ENCODE data around the gene DRD4. TPM values are rescaled to one million over a fixed set of nuclear protein-coding genes. Genes with fewer than 3 reads are reported as not detected.

The DRD4 gene
- total RNA-seq, 2 experiments from 2014 or later = 0.70 to 0.82 TPM

DNA sequence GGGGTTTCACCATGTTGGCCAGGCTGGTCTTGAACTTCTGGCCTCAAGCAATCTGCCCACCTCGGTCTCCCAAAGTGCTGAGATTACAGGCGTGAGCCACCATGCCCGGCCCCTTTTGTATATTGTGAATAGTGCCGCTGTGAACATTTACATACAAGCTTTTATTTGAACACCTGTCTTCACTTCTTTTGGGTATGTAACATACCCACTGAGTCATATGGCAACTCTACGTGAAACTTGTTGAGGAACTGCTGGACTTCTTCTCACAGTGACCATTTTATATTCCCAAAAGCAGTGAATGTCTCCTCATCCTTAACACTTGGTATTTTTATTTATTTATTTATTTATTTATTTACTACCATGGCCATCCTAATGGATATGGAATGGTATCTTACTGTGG lies 6.2 kb upstream of the DRD4 start:
- Mint-ChIP-seq H3K4me1 (ENCODE audit: low read depth) (peaks cover 16% of the 10 kb centered on the region), H3K27ac (no peak overlapping the region), H3K4me3 (no peak overlapping the region), H3K36me3 (ENCODE audit: low read depth) (no peaks in the 10 kb centered on the region), H3K9me3 (no peaks in the 10 kb centered on the region), H3K27me3 (peaks cover 40% of the 10 kb centered on the region)
- ChIA-PET CTCF (no interaction called here), POLR2A (no interaction called here)
- Histone ChIP-seq H3K36me3 (ENCODE audit: insufficient read depth, low read length) (no peaks in the 10 kb centered on the region), H3K4me3 (ENCODE audit: low read length) (no peak overlapping the region), H3K4me1 (ENCODE audit: insufficient read depth, low read length) (peaks cover 20% of the 10 kb centered on the region), H3K27me3 (ENCODE audit: control insufficient read depth in 1 of 2, insufficient read depth in 2 of 2, low read length in 2 of 2) (peaks cover 8 to 15% of the 10 kb centered on the region in 2 experiments), H3K27ac (ENCODE audit: low read depth in 1 of 2, low read length in 2 of 2) (no peak overlapping the region), H3K9me3 (ENCODE audit: control insufficient read depth in 1 of 2, insufficient read depth in 1 of 2, low read length in 2 of 2) (peaks cover 0 to 20% of the 10 kb centered on the region in 2 experiments)
- TF ChIP-seq CTCF (IDR thresholded peaks at IDR 0.05) = no peak
- no peak for DNase-seq
- intact Hi-C loops (cut with DNase I, micrococcal nuclease) = no loop called here
- no peak for ATAC-seq (ENCODE audit: poor library complexity)

DNA sequence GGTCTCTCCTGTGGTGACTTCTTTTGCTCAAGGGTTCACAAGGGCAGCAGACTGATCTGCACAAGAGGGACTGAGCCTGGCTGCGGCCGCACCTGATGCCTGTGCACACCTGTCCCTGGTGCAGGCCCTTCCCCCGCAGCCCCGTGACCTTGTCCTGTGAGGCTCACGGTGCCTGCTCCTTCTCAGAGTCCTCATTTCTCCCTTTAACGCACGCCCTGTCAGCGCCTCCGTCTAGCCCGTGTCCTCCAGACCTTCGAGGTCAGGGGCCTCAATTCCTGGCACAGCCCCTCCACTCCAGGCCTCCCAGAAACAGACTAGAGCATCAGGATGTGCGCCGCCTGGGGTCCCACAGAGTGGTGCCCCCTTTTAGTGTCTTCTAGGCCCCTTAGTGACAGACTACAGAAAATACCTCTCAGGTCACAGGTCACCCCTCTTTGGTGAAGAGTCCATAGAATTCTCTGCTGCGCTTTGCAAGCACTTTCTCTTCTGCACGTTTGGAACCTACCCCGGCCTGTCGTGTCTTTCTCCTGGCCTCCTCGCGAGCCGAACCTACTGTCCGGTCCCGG lies 1.0 kb upstream of the DRD4 start:
- ATAC-seq (ENCODE audit: poor library complexity) = no peak

GRCh38 chr11:637333-637592 lies 194 bp downstream of the DRD4 start:
- DNase-seq (no peak), ATAC-seq (ENCODE audit: poor library complexity) (no peak)
- Histone ChIP-seq H3K4me3 (ENCODE audit: low read length) (no peak overlapping the region), H3K4me1 (ENCODE audit: insufficient read depth, low read length) (peaks cover 33% of the 10 kb centered on the region), H3K9me3 (ENCODE audit: control insufficient read depth in 1 of 2, insufficient read depth in 1 of 2, low read length in 2 of 2) (peaks cover 0 to 23% of the 10 kb centered on the region in 2 experiments), H3K27me3 (ENCODE audit: control insufficient read depth in 1 of 2, insufficient read depth in 2 of 2, low read length in 2 of 2) (peaks cover 29 to 32% of the 10 kb centered on the region in 2 experiments), H3K36me3 (ENCODE audit: insufficient read depth, low read length) (no peaks in the 10 kb centered on the region), H3K27ac (ENCODE audit: low read depth in 1 of 2, low read length in 2 of 2) (no peak overlapping the region)
- POLR2A ChIA-PET = no interaction called here
- Mint-ChIP-seq H3K36me3 (ENCODE audit: low read depth) (no peaks in the 10 kb centered on the region), H3K27me3 (peaks cover 48% of the 10 kb centered on the region), H3K9me3 (no peaks in the 10 kb centered on the region), H3K27ac (no peak overlapping the region), H3K4me3 (no peak overlapping the region), H3K4me1 (ENCODE audit: low read depth) (peaks cover 12% of the 10 kb centered on the region)
- TF ChIP-seq CTCF (IDR thresholded peaks at IDR 0.05) = no peak
- intact Hi-C loops (cut with DNase I, micrococcal nuclease) = no loop called here
- CTCF ChIA-PET = no interaction called here

More for the DNA sequence above, 1.0 kb upstream of the DRD4 start:
- H3K4me1 Mint-ChIP-seq (ENCODE audit: low read depth) = peaks cover 12% of the 10 kb centered on the region
- H3K36me3 ChIP-seq (ENCODE audit: insufficient read depth, low read length) = no peaks in the 10 kb centered on the region
- peaks cover 48% of the 10 kb centered on the region for H3K27me3 Mint-ChIP-seq
- no peak overlapping the region for H3K4me3 ChIP-seq (ENCODE audit: low read length)
- H3K4me1 ChIP-seq (ENCODE audit: insufficient read depth, low read length) = peaks cover 33% of the 10 kb centered on the region
- no peaks in the 10 kb centered on the region for H3K36me3 Mint-ChIP-seq (ENCODE audit: low read depth)
- no peak overlapping the region for H3K27ac Mint-ChIP-seq
- H3K9me3 Mint-ChIP-seq = no peaks in the 10 kb centered on the region
- peaks cover 0 to 23% of the 10 kb centered on the region in 2 experiments for H3K9me3 ChIP-seq (ENCODE audit: control insufficient read depth in 1 of 2, insufficient read depth in 1 of 2, low read length in 2 of 2)
- ChIA-PET CTCF (no interaction called here), POLR2A (interaction anchor here (1.0 kb wide), 2 partner anchors 59 to 112 kb away, joined by 3 read pairs; partner anchors contain the start of gene DEAF1)
- DNase-seq = no peak
- H3K27me3 ChIP-seq (ENCODE audit: control insufficient read depth in 1 of 2, insufficient read depth in 2 of 2, low read length in 2 of 2) = peaks cover 29 to 32% of the 10 kb centered on the region in 2 experiments
- intact Hi-C loops (cut with DNase I, micrococcal nuclease) = no loop called here
- H3K4me3 Mint-ChIP-seq = no peak overlapping the region
- H3K27ac ChIP-seq (ENCODE audit: low read depth in 1 of 2, low read length in 2 of 2) = no peak overlapping the region
- no peak for TF ChIP-seq CTCF (IDR thresholded peaks at IDR 0.05)

Data from CD4-positive, alpha-beta T cell (primary cell).